ENCODE measurements around the gene GAMT.
A peak's percentile ranks its signal among the peaks of the same experiment; 100 is the strongest.
"Not testable (repeated sequence)": the region's sequence is repeated elsewhere in the genome, so short reads cannot be mapped to it uniquely, and the experiment has no call there.

GAMT gene

GRCh38 chr19:1401138-1401888, at the start of gene GAMT:
Gene GAMT (minus strand): TSS chr19:1401542. CDS start chr19:1401476, 66 bp downstream.
- DNase-seq (ENCODE audit: low read depth in 3 of 3), result peak; percentile 38 to 56 (median 40)

- DNase-seq (ENCODE audit: low read depth in 3 of 3), result no peak
Measured at GRCh38 chr19:1449467-1450442, 48.4 kb upstream of the GAMT start, which contains the start of gene APC2. Gene APC2 (plus strand): TSS chr19:1450121. CDS start chr19:1453002, 2,881 bp downstream.

DNA sequence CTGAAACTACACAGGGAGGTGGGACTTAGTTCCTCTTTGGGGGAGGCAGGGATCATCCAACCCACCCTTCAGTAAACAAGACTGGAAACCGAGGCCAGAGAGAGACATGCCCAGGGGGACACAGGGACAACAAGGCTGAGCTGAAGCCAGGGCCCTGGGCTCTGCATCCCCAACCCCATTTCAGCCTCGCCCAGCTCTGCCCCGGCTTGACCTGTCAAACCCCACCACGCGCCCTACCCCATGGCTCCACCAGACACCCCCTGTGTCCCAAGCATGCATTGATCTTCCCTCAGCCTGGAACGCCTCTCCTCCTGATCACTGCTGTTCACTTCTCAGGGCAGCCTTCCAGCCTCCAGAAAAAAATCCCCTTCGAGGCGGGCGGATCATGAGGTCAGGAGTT, 46.6 kb upstream of the GAMT start:
- DNase-seq (ENCODE audit: low read depth in 3 of 3), result no peak

- DNase-seq (ENCODE audit: low read depth in 3 of 3), result no peak
Measured at GRCh38 chr19:1447504-1447903, 46.2 kb upstream of the GAMT start.

GRCh38 chr19:1446713-1447481, 45.6 kb upstream of the GAMT start:
- no peak for DNase-seq (ENCODE audit: low read depth in 3 of 3)

DNA sequence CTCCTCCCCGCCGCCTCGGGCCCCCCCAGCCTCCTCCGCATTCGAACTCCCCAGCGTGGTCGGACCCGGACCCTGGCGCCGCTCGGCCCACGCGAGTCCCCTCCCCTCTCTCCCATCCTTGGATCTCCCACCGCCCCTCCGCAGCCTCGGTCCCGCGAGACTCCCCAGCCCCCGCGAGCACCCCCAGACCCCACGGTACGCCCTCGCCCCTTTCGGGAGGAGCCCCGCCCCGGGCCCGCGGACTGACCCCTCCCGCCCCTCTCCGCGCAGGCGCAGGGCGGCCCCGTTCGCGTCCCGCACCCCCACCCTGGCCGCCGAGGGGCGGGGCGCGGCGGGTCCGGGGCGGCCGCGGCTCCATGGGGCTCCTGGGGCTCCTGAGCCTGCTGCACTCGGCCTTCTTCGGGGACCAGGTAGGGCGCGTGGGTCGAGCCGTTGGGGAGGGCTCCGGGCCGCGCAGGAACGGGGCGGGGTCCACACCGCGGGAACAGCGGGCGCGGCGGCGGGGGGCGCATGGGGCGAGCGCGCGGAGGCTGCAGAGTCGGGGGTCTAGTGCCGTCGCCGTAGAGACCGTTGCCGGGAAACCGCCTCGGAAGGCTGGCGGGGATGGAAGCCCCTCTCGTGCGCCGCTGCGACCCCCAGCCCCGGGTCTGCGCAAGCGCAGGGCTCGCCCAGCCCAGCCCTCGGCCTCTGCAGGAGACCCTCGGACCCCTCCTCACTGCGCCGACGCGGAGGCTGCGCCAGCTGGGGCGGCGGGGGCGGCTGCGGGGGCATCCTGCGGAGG, 44.8 kb upstream of the GAMT start:
- DNase-seq (ENCODE audit: low read depth in 3 of 3), result no peak

DNA sequence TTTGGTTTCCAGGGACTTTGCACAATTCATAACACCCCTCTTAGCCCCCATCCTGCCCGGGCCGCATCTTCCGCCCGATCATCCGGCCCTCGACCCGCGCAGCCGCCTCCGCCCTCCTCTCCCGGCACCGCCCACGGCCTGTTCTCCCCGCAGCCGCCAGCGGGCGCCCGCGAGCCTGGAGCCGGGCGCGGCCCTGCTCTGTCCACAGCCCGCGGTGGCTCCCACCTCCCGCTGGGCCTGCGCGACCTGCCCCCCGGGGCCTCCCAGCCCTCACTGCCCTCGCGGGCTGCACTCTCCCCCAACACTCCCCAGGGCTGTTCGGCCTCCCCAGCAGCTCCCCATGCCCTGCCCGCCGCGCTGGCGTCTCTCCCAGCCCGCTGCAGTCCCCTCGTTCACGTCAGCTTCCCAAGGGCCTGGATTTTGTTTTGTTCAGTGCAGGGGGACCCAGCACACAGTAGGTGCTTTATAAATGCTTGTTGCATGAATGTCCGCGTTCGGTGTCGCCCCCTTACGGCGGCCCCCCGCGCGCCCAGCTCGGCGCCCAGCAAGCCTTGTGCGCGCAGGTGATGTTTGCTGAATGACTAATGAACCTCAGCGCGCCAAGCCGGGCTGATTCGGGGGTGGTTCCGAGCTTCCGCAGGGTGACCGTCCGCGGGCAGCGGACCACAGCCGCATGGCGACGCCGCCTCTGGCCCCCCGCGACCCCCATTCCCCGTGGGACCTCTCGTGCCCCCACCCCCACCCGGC, 44.0 kb upstream of the GAMT start:
- DNase-seq (ENCODE audit: low read depth in 3 of 3), result peak; percentile 58 to 70 (median 62)

- no peak for DNase-seq (ENCODE audit: low read depth in 3 of 3)
Measured at GRCh38 chr19:1441677-1442438, 40.5 kb upstream of the GAMT start.

GRCh38 chr19:1441022-1441426, 39.7 kb upstream of the GAMT start:
- DNase-seq (ENCODE audit: low read depth in 3 of 3), result no peak

DNA sequence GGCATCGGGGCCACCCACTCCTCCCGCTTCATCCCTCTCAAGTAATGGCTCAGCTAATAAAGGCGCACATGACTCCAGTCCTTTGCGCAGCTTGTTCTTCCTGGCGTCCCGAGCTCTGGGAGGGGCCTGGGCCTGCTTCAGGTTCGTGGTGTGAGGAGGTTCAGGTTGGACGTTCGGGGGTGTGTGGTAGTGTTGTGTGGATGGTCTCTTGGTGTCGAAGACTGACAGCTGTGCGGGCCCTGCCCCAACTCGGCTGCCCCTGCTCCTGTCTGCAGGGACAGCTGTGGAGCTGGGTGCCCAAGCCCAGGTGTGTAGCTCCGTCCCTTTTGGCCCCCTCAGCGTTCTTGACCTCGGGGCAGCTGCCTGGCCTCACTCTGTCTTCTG, 39.1 kb upstream of the GAMT start:
- no peak for DNase-seq (ENCODE audit: low read depth in 3 of 3)

DNA sequence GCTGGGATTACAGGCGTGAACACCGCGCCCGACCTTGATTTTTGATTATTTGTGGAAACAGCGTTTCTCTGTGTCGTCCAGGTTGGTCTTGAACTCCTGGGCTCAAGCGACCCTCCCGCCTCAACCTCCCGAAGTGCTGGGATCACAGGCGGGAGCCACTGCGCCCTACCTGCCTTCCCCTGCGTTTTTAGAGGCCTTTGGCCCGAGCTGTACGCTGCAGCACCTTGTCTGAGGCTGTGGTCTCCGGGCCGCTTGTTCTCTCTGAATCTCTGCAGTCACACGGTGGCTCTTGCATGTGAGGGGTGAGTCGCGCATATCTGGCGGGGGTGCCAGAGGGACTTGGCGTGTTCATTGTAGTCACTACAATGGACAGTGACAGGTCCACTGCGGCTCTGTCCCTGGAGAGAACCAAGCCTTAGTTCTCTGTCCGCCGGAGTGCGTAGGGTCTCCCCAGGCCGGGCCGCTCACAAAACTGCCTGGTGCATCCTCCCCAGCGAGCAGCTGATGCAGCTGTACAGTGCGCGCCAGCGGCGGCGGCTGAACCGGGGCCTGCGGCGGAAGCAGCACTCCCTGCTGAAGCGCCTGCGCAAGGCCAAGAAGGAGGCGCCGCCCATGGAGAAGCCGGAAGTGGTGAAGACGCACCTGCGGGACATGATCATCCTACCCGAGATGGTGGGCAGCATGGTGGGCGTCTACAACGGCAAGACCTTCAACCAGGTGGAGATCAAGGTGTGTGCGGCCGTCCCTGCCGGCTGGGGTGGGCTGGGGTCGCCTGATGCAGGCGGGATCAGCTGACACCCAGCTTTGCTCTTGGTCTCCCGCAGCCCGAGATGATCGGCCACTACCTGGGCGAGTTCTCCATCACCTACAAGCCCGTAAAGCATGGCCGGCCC, 38.4 kb upstream of the GAMT start:
- not testable (repeated sequence) for DNase-seq (ENCODE audit: low read depth in 3 of 3)

GRCh38 chr19:1438933-1439354, 37.6 kb upstream of the GAMT start:
- DNase-seq (ENCODE audit: low read depth in 3 of 3), result peak in 1 of 3 experiments; percentile 27

DNA sequence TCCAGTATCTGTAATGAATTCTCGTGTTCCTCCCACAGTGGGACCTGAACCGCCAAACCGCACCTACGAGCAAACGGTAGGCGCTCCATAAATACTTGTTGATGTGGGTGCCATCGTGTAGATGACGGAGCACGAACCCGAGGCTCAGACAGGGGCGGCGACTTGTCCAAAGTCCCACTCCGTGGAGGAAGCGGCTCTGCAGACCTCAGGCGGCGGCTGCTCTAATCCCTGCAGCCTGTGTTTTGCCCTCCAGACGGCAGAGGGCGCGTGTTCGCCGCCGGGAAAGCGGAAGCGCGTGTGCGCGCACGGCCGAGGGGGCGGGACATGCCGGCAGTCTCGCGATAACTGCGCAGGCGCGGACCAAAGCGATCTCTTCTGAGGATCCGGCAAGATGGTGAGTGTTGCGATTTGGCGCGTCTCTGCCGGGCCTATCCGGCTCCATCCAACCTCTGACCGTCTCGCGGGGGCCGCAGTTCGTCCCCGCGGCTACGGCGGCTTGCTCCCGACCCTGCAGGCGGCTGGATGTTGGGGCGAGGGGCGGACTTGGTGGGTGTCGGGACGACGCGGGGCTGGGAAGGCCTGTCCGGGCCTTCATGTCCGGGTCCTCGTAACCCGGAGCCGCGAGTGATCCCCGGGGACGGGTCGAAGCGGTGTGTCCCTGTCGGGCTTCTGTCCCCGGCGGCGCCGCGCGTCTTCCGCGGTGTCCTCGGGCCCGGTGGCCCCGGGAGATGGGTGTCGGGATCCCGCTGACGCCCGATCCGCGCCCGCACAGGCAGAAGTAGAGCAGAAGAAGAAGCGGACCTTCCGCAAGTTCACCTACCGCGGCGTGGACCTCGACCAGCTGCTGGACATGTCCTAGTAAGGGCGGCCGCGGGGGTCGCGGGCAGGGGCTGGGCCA, 36.9 kb upstream of the GAMT start, which contains the start of gene RPS15:
Gene RPS15 (plus strand): TSS at position 362 of the 898 bp plus-strand sequence. CDS start 30 bp downstream, at position 392.
- peak; percentile 90 to 94 (median 93) for DNase-seq (ENCODE audit: low read depth in 3 of 3)

- no peak for DNase-seq (ENCODE audit: low read depth in 3 of 3)
Measured at GRCh38 chr19:1437609-1438008, 36.3 kb upstream of the GAMT start.

DNA sequence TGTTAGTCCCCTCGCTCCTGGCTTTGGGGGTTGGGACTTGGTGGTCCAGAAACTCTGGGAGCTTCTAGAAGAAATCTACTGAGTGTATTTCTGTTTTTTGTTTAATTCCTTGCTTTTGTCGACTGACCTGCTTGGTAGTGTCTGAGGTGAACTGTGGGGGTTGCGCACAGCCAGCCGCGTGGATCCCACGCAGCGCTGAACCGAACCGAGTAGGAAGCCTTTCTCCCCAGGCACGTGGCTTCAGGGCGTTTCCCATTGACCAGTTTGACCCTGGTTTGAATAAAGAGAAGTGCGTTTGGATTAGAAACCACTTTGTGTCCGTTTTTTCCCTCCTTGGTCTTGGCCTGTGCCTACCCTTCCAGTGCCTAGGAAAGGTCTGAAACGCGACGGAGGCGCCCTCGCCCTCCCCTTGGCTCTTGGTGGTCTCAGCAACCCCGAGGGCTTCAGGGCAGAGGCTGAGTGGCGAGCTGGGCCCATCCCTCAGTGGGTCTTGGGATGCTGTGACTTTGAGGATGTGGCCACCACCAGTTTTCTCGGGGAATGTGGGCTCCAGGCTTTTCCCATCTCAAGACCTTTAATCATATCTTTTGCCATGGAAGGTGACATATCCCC, 34.1 kb upstream of the GAMT start:
- DNase-seq (ENCODE audit: low read depth in 3 of 3), result no peak

GRCh38 chr19:1434577-1435060, 33.3 kb upstream of the GAMT start:
- no peak for DNase-seq (ENCODE audit: low read depth in 3 of 3)

GRCh38 chr19:1434040-1434366, 32.7 kb upstream of the GAMT start:
- no peak for DNase-seq (ENCODE audit: low read depth in 3 of 3)
